ENCODE results near the gene LAMC1.

- no peak for TF ChIP-seq POLR2A (IDR thresholded peaks at IDR 0.05; ENCODE audit: low read depth)
- TF ChIP-seq CTCF (IDR thresholded peaks at IDR 0.05), result no peak
- no peak for TF ChIP-seq POLR2AphosphoS5 (IDR thresholded peaks at IDR 0.05)
These were observed 102.2 kb downstream of the LAMC1 start for GRCh38 chr1:183125279-183125999.
